ENCODE measurements around the gene DST.

- TF ChIP-seq CTCF (IDR thresholded peaks at IDR 0.05; ENCODE audit: insufficient read depth, low read length) (no peak), GABPA (IDR thresholded peaks at IDR 0.05; ENCODE audit: low read depth) (no peak)
These were observed 17.3 kb downstream of the DST start for GRCh38 chr6:56625356-56625755.
